ENCODE measurements around the gene PDE4A. TPM values are rescaled to one million over a fixed set of nuclear protein-coding genes. Genes with fewer than 3 reads are reported as not detected.
"Not testable (repeated sequence)": the region's sequence is repeated elsewhere in the genome, so short reads cannot be mapped to it uniquely, and the experiment has no call there.

Gene PDE4A
- 10 to 100 TPM; 10.6 to 11.4 TPM for total RNA-seq

DNA sequence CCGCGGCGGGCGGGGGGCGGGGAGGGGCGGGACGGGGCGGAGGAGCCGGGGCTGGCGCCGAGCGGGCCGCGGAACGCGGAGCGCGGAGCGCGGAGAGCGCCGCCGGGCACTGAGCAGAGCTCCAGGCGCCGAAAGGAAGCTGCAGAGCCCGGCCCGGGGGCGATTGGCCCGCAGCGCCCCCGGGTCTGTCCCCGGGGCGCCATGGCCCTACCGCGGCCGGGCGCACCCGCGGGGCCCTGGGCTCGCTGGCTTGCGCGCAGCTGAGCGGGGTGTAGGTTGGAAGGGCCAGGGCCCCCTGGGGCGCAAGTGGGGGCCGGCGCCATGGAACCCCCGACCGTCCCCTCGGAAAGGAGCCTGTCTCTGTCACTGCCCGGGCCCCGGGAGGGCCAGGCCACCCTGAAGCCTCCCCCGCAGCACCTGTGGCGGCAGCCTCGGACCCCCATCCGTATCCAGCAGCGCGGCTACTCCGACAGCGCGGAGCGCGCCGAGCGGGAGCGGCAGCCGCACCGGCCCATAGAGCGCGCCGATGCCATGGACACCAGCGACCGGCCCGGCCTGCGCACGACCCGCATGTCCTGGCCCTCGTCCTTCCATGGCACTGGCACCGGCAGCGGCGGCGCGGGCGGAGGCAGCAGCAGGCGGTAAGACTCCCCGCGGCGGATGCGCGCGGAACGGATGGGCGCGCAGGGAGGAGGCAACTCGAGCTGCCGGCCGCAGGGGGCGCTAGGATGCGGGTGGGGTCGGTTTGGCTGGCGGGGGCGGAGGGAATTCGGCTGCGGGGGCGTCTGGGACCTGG is at the start of gene PDE4A:
Gene PDE4A (plus strand): TSS at position 95 of the 796 bp plus-strand sequence. CDS start 227 bp downstream, at position 322.
- DNase-seq, result peak; percentile 80
- peak within 1 kb of the TSS; percentile 82 for H3K27ac Mint-ChIP-seq
- H3K4me1 Mint-ChIP-seq, result peaks cover 64% of the 10 kb centered on the region
- peaks cover 5% of the 10 kb centered on the region for H3K36me3 Mint-ChIP-seq
- peak within 1 kb of the TSS; percentile 77 for H3K4me3 Mint-ChIP-seq
- peaks cover 70% of the 10 kb centered on the region for H3K27me3 Mint-ChIP-seq
- H3K9me3 Mint-ChIP-seq, result no peaks in the 10 kb centered on the region

DNA sequence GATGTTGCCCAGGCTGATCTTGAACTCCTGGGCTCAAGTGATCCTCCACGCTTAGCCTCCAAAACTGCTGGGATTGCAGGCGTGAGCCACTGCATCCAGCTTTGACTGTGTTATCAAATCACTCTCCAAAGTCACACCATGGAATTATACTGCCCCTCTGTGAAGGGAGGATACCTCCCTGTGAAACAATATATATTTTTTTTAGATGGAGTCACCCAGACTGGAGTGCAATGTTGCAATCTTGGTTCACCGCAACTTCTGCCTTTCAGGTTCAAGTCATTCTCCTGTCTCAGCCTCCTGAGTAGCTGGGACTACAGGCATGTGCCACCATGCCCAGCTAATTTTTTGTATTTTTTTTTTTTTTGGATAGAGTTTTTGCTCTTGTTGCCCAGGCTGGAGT is 47.6 kb upstream of the PDE4A start:
- Mint-ChIP-seq H3K27ac (no peak overlapping the region), H3K4me1 (peaks cover 4% of the 10 kb centered on the region), H3K27me3 (no peaks in the 10 kb centered on the region), H3K9me3 (no peaks in the 10 kb centered on the region), H3K4me3 (no peak overlapping the region), H3K36me3 (peaks cover 26% of the 10 kb centered on the region)
- DNase-seq, result no peak

DNA sequence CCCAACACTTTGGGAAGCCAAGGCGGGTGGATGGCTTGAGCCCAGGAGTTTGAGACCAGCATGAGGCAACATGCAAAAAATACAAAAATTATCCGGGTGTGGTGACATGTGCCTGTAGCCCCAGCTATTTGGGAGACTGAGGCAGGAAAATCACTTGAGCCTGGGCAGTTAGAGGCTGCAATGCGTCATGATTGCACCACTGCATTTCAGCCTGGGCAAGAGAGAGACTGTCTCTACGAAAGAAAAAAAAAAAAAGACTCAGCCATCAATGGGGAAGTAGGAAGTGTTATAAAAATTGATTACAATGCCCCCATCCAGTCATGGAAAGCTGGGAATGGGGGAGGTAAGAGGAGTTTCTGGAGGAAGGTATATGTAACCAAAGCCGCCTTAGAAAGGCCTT is 45.4 kb upstream of the PDE4A start:
- DNase-seq, result no peak
- H3K9me3 Mint-ChIP-seq, result no peaks in the 10 kb centered on the region
- H3K4me3 Mint-ChIP-seq, result no peak overlapping the region
- H3K27me3 Mint-ChIP-seq, result no peaks in the 10 kb centered on the region
- peaks cover 27% of the 10 kb centered on the region for H3K36me3 Mint-ChIP-seq
- H3K27ac Mint-ChIP-seq, result no peak overlapping the region
- H3K4me1 Mint-ChIP-seq, result peaks cover 8% of the 10 kb centered on the region

DNA sequence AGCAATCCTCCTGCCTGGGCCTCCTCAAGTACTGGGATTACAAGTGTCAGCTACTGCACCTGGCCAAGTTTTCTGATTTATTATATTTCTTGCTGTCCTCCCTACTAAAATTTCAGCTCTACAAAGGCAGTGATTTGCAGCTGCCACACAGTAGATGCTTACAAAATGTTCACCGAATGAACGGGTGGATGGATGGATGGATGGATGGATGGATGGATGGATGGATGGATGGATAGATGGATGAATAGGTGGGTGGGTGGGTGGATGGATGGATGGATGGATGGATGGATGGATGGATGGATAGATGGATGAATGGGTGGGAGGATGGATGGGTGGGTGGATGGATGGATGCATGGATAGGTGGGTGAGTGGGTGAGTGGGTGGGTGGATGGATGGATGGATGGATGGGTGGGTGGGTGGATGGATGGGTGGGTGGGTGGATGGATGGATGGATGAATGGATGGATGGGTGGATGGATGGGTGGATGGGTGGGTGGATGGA is 43.1 kb upstream of the PDE4A start:
- H3K27me3 Mint-ChIP-seq, DNase-seq, H3K27ac Mint-ChIP-seq, H3K9me3 Mint-ChIP-seq, H3K4me3 Mint-ChIP-seq: not testable (repeated sequence)
- Mint-ChIP-seq H3K4me1 (peaks cover 14% of the 10 kb centered on the region), H3K36me3 (peaks cover 29% of the 10 kb centered on the region)

DNA sequence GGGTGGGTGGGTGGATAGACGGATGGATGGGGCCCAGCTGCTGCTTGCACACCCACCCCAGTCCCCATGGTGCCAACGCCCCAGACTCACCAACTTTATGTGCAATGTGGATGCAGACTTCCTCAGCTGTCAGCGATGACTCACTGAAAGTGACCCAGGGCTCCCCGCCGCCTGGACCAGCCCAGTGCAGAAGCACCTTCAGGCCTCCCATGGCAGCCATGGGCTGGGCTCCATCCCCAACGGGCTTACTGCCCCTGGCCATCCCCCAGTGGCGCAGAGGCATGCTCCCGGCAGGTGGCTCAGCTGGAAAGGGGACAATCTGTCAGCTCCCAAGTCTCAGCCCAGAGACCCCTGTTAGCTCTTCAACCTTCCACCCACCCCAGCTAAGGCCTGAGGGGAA is 42.2 kb upstream of the PDE4A start:
- no peak for DNase-seq
- Mint-ChIP-seq H3K4me3 (no peak overlapping the region), H3K27ac (no peak overlapping the region), H3K36me3 (peaks cover 29% of the 10 kb centered on the region), H3K9me3 (no peaks in the 10 kb centered on the region), H3K27me3 (no peaks in the 10 kb centered on the region), H3K4me1 (peaks cover 14% of the 10 kb centered on the region)

DNA sequence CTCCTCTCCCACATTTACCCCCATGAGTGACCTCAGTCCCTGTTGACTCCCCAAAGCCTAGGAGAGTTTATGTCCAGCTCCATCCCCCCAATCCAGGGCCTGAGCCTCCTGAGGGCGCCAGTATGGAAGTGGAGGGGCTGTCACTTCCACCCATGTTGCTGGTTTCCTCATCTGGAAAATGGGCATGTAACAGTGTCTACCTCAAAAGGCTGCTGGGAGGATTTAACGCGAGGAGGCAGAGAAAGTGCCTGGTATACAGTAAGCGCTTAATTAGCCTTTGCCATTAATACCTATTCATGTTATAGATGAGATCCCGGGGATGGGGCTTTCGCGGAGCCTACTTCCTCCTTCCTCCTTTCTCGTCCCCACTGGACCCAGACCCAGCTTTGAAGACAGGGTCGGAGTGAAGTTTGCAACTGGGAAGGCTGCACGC is 40.4 kb upstream of the PDE4A start:
- H3K36me3 Mint-ChIP-seq, result peaks cover 24% of the 10 kb centered on the region
- DNase-seq, result no peak
- H3K4me3 Mint-ChIP-seq, result peak overlapping the region; percentile 88
- no peaks in the 10 kb centered on the region for H3K9me3 Mint-ChIP-seq
- no peaks in the 10 kb centered on the region for H3K27me3 Mint-ChIP-seq
- peaks cover 14% of the 10 kb centered on the region for H3K4me1 Mint-ChIP-seq
- peak overlapping the region; percentile 93 for H3K27ac Mint-ChIP-seq

DNA sequence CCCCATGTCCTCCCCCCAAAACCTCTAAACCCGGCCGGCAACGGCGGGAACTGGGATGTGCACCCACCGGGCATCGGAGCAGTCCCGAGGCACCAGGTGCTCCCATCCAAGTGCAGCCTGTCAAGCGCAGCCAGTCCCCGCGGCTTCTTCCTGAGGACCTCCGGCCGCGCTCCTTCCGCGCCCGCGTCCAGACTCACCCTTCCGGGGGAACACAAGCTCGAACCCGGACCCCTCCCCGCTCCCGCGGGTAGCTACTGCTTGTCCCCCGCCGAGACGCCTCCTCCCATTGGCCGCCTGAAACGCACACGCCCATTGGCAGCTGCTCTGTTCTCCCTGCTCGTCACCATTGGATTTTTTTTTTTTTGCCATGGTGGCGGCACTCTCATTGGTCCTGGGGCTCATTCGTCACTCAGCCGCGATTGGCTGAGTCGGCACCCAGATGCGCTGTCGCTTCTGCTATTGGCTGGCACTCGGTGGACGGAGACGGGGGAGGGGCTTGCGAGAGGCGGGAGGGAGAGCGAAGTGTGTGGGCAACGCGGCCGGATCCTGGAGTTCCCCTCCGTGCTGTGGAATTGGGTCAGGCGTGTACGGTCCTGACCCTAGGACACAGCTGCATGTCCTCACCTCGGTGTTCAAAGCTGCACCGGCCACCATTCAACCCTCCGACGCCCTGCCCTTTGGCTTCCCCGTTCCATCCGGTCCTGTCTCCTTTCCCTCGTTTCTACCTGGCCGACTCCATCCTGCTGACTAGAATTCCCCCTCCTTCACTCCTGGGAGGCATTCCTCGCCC is 39.8 kb upstream of the PDE4A start, which contains the start of gene TYK2:
Gene TYK2 (minus strand): TSS at position 260 of the 790 bp plus-strand sequence. CDS start 2,166 bp downstream, outside the sequence.
- peak within 1 kb of the TSS; percentile 88 for H3K4me3 Mint-ChIP-seq
- no peaks in the 10 kb centered on the region for H3K9me3 Mint-ChIP-seq

DNA sequence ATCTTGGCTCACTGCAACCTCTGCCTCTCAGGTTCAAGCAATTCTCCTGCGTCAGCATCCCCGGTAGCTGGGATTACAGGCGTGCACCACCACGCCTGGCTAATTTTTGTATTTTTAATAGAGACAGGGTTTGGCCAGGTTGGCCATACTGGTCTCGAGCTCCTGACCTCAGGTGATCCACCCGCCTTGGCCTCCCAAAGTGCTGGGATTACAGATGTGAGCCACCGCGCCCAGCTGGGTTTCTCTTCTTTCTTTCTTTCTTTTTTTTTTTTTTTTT is 37.2 kb upstream of the PDE4A start:
- peaks cover 17% of the 10 kb centered on the region for H3K4me1 Mint-ChIP-seq
- H3K4me3 Mint-ChIP-seq, H3K9me3 Mint-ChIP-seq, H3K27me3 Mint-ChIP-seq, DNase-seq, H3K27ac Mint-ChIP-seq: not testable (repeated sequence)
- H3K36me3 Mint-ChIP-seq, result peaks cover 13% of the 10 kb centered on the region

More for the DNA sequence above, 39.8 kb upstream of the PDE4A start, which contains the start of gene TYK2:
- H3K4me1 Mint-ChIP-seq, result peaks cover 14% of the 10 kb centered on the region
- peak; percentile 97 for DNase-seq
- H3K36me3 Mint-ChIP-seq, result peaks cover 22% of the 10 kb centered on the region
- no peaks in the 10 kb centered on the region for H3K27me3 Mint-ChIP-seq
- peak within 1 kb of the TSS; percentile 93 for H3K27ac Mint-ChIP-seq

DNA sequence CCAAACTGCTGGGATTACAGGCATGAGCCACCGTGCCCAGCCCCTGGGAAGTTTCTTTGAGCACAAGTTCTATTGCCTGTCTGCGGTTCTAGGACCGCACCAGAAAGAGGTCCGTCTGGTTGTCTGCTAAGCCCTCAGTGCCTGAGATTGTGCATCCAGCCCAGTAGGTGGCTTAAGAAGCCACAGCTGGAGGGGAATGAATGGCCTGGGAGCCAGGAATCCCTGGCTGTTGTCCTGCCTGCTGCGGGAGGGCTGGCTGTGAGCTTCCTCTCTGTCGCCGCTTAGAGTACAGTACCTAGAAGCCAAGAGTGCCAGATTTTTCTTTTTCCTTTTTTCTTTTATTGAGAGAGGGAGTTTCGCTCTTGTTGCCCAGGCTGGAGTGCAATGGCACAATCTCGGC is 35.8 kb upstream of the PDE4A start:
- Mint-ChIP-seq H3K27me3 (no peaks in the 10 kb centered on the region), H3K27ac (no peak overlapping the region), H3K9me3 (no peaks in the 10 kb centered on the region), H3K4me3 (no peak overlapping the region), H3K4me1 (peaks cover 17% of the 10 kb centered on the region), H3K36me3 (peaks cover 5% of the 10 kb centered on the region)
- no peak for DNase-seq

DNA sequence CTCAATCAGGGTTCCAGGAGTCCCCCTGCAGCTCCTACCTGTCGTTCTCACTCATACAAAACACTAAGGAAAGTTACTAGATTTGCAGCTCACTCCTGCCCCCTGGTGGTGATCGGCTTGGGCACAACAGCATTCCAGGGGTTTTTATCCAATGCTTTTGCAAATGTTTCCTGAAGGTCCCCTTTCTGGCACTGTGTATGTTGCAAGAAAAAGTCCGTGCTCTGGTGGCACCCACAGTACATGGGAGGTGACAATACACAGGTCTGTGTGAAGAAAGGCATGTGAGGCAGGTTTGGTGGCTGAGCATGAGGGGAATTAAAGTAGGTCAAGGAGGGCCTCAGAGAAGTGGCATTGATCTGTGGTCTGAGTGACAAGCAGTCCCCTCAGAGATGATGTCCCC is 31.4 kb upstream of the PDE4A start:
- no peak overlapping the region for H3K4me3 Mint-ChIP-seq
- peak; percentile 60 for DNase-seq
- H3K36me3 Mint-ChIP-seq, result peaks cover 18% of the 10 kb centered on the region
- H3K4me1 Mint-ChIP-seq, result peaks cover 9% of the 10 kb centered on the region
- peak overlapping the region; percentile 52 for H3K27ac Mint-ChIP-seq
- no peaks in the 10 kb centered on the region for H3K9me3 Mint-ChIP-seq
- no peaks in the 10 kb centered on the region for H3K27me3 Mint-ChIP-seq

DNA sequence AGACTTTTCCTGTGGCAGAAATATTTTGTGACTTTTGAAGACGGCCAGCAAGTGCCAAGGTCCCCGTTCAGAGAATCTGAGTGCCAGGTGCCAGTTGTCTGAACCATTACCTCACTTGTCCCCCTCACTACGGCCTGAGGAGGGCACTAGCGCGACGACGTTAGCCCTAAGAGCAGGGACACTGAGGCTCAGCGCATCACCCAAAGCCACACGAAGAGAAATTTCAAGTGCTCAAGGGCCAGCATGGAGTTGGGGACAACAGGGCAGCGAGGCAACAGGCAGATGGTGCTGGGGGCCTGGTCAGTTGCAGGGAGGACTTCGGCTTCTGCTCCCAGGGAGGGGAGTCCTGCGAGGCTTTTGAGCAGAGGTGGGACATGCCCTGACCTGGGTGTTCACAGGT is 30.5 kb upstream of the PDE4A start:
- Mint-ChIP-seq H3K27ac (no peak overlapping the region), H3K36me3 (peaks cover 18% of the 10 kb centered on the region)
- DNase-seq, result peak; percentile 20

DNA sequence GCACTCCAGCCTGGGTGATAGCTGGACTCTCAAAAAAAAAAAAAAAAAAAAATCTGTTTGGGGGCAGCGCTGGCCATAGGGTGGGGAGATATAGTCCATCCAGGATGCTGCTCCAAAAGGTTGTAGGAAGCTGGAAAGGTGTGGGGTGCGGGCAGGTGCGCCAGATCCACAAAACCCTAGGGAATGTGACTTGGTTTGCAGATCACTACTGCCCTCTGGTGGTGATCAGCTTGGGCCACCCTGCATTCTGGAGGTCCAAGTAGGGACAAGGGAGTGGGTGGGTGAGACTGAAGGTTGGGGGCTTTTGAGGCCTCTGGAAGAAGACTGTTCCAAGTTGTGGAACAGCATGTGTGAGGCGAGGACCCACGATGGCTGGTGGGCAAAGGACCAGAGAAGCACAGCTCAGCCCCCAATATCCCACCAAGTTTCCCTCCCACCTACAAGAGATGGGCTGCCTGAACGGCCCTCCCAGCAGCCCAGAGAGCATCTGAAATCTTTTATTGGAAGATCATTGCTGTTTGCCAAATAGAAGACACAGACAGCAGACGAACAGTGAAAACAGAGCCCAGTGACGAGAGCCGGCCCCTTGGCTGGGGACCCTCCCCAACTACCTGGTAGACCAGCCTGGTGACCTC is 29.6 kb upstream of the PDE4A start:
- no peak overlapping the region for H3K27ac Mint-ChIP-seq
- no peaks in the 10 kb centered on the region for H3K27me3 Mint-ChIP-seq
- peak; percentile 55 for DNase-seq
- peaks cover 18% of the 10 kb centered on the region for H3K36me3 Mint-ChIP-seq
- peaks cover 9% of the 10 kb centered on the region for H3K4me1 Mint-ChIP-seq
- no peak overlapping the region for H3K4me3 Mint-ChIP-seq
- H3K9me3 Mint-ChIP-seq, result no peaks in the 10 kb centered on the region

More for the DNA sequence above, 30.5 kb upstream of the PDE4A start:
- H3K4me3 Mint-ChIP-seq, result no peak overlapping the region
- no peaks in the 10 kb centered on the region for H3K9me3 Mint-ChIP-seq
- H3K27me3 Mint-ChIP-seq, result no peaks in the 10 kb centered on the region
- peaks cover 9% of the 10 kb centered on the region for H3K4me1 Mint-ChIP-seq

DNA sequence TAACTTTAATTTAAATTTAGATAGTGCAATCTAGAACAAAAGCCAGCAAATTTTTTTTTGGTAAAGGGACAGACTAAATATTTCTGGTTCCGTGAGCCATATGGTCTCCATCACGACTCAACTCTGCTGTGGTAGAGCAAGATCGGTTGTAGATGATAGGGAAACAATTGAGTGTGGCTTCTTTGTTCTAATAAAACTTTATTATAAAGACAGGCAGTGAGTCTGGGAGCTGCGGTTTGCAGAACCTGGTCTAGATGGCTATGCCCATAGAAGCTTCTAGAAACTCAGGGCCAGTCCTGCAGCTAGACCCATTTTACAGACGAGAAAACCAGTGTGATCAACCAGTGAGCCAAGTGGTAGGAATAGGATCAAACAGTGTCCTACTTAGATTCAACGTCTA is 28.2 kb upstream of the PDE4A start:
- Mint-ChIP-seq H3K9me3 (no peaks in the 10 kb centered on the region), H3K4me3 (no peak overlapping the region), H3K27ac (no peak overlapping the region), H3K36me3 (peaks cover 21% of the 10 kb centered on the region), H3K27me3 (no peaks in the 10 kb centered on the region), H3K4me1 (peaks cover 6% of the 10 kb centered on the region)
- DNase-seq, result no peak

DNA sequence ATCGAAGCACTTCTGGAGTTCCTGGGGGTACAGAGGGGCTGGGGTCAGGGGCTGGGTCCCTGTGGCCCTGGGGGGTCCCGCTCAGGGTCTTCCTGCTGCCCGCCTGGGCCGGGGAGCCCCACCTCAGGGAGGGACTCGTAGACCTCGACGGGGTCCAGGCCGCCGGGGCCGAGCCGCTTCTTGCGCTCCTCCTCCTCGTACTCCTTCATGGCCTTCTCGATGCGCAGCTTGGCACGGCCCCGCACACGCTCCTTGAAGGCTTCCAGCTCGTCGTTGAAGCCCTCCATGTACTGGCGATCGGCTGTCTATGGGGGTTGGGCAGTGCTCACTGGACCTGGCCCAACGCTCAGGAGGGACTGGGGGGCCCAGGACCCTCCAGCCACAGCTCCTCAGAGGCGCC is 27.2 kb upstream of the PDE4A start:
- Mint-ChIP-seq H3K4me3 (no peak overlapping the region), H3K36me3 (peaks cover 21% of the 10 kb centered on the region), H3K9me3 (no peaks in the 10 kb centered on the region), H3K27me3 (no peaks in the 10 kb centered on the region), H3K27ac (peak overlapping the region; percentile 52), H3K4me1 (peaks cover 10% of the 10 kb centered on the region)
- no peak for DNase-seq

DNA sequence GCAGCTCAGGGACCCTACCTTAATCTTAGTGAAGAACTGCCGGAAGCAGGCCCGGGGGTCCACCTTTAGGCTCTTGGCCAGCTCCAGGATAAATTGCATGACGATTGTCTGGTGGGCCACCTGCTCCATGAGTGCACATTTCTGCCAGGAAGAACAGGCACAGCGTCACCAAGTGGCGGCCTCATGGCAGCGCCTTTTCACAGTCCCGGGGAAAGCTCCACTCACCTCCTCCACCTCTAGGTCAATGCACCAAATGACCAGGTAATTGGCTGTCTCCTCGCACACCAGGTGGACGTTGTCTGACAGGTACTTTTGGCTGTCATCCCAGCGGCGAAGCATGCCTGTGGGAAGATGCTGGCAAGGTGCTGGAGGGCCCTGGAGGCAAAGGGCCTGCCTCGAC is 25.3 kb upstream of the PDE4A start:
- H3K36me3 Mint-ChIP-seq, result peaks cover 19% of the 10 kb centered on the region
- no peaks in the 10 kb centered on the region for H3K27me3 Mint-ChIP-seq
- DNase-seq, result no peak
- H3K4me3 Mint-ChIP-seq, result no peak overlapping the region
- H3K27ac Mint-ChIP-seq, result no peak overlapping the region
- H3K4me1 Mint-ChIP-seq, result peaks cover 9% of the 10 kb centered on the region
- H3K9me3 Mint-ChIP-seq, result no peaks in the 10 kb centered on the region

Measured in activated naive CD8-positive, alpha-beta T cell treated with anti-CD3 and anti-CD28 coated beads for 36 hours (primary cell).